Mesodermal cell (in vitro differentiated cells): ENCODE measurements around the gene KLF13.

ENCODE experiments used
- H3K27ac ChIP-seq: 2 replicates; pipeline ENCODE4 v1.7.0; 2013; ENCODE audit warnings: mild to moderate bottlenecking, low read depth, low read length, moderate library complexity; ENCODE audit not compliant: severe bottlenecking
- H3K36me3 ChIP-seq: 2 replicates; pipeline ENCODE4 v1.7.1; 2013; ENCODE audit warnings: mild to moderate bottlenecking, low read length, moderate library complexity; ENCODE audit not compliant: control insufficient read depth, insufficient read depth
- H3K4me1 ChIP-seq: one replicate; pipeline ENCODE4 v1.7.1; 2013; ENCODE audit warnings: mild to moderate bottlenecking, low read length; ENCODE audit not compliant: insufficient read depth, control insufficient read depth, poor library complexity, severe bottlenecking
- H3K4me3 ChIP-seq: 2 replicates; pipeline ENCODE4 v1.7.0; 2013; ENCODE audit warnings: low read length, control low read depth, mild to moderate bottlenecking; ENCODE audit not compliant: insufficient read depth, poor library complexity, severe bottlenecking; ENCODE audit errors: extremely low read depth
- H3K9me3 ChIP-seq: 2 replicates; pipeline ENCODE4 v1.7.1; 2013; ENCODE audit warnings: mild to moderate bottlenecking, low read length, moderate library complexity; ENCODE audit not compliant: control insufficient read depth
- WGBS, 2 experiments: methylation state at CpG; one replicate each; pipeline ENCODE4 v1.1.5; 2013; ENCODE audit warnings: missing lambda C conversion rate in 2 of 2; ENCODE audit not compliant: insufficient coverage in 2 of 2; 5-methylcytosine and 5-hydroxymethylcytosine counted together

KLF13 gene

GRCh38 chr15:31328428-31328968 lies 1.9 kb downstream of the KLF13 start:
- Histone ChIP-seq H3K4me1 (peaks cover 20% of the 10 kb centered on the region), H3K27ac (no peak overlapping the region), H3K36me3 (peaks cover 13% of the 10 kb centered on the region), H3K9me3 (no peaks in the 10 kb centered on the region), H3K4me3 (peak overlapping the region; percentile 70)
- WGBS, 2 experiments: 0% methylated on average over 22 of the region's 35 CpGs

- H3K4me1 ChIP-seq: peaks cover 20% of the 10 kb centered on the region
- H3K4me3 ChIP-seq: peak overlapping the region; percentile 70
- H3K9me3 ChIP-seq: no peaks in the 10 kb centered on the region
- no peak overlapping the region for H3K27ac ChIP-seq
- 5% methylated on average over 22 to 25 of the region's 29 CpGs for WGBS, 2 experiments
- peaks cover 13% of the 10 kb centered on the region for H3K36me3 ChIP-seq
Observed at GRCh38 chr15:31328969-31329639, 2.5 kb downstream of the KLF13 start.

GRCh38 chr15:31329640-31330010 lies 3.0 kb downstream of the KLF13 start:
- peak overlapping the region; percentile 70 for H3K4me3 ChIP-seq

GRCh38 chr15:31330111-31330785 lies 3.6 kb downstream of the KLF13 start:
- Histone ChIP-seq H3K4me3 (no peak overlapping the region), H3K36me3 (peaks cover 13% of the 10 kb centered on the region), H3K4me1 (peaks cover 17% of the 10 kb centered on the region), H3K27ac (no peak overlapping the region), H3K9me3 (no peaks in the 10 kb centered on the region)
- WGBS, 2 experiments: 94 to 95% methylated on average over 9 of the region's 10 CpGs

More at GRCh38 chr15:31329640-31330010, 3.0 kb downstream of the KLF13 start:
- Histone ChIP-seq H3K4me1 (peaks cover 20% of the 10 kb centered on the region), H3K27ac (no peak overlapping the region), H3K9me3 (no peaks in the 10 kb centered on the region), H3K36me3 (peaks cover 13% of the 10 kb centered on the region)
- WGBS, 2 experiments: 55 to 62% methylated on average over 13 to 14 of the region's 15 CpGs

- peaks cover 13% of the 10 kb centered on the region for H3K36me3 ChIP-seq
- H3K9me3 ChIP-seq: no peaks in the 10 kb centered on the region
- 90 to 93% methylated on average over 3 to 4 of the region's 4 CpGs for WGBS, 2 experiments
- no peak overlapping the region for H3K4me3 ChIP-seq
- peaks cover 17% of the 10 kb centered on the region for H3K4me1 ChIP-seq
- H3K27ac ChIP-seq: no peak overlapping the region
Observed at GRCh38 chr15:31330836-31331235, 4.2 kb downstream of the KLF13 start.

GRCh38 chr15:31331389-31331788 lies 4.8 kb downstream of the KLF13 start:
- Histone ChIP-seq H3K36me3 (peaks cover 13% of the 10 kb centered on the region), H3K4me3 (no peak overlapping the region), H3K4me1 (peaks cover 17% of the 10 kb centered on the region), H3K27ac (no peak overlapping the region), H3K9me3 (no peaks in the 10 kb centered on the region)
- 92 to 98% methylated on average over 4 to 5 of the region's 5 CpGs for WGBS, 2 experiments

- peaks cover 13% of the 10 kb centered on the region for H3K36me3 ChIP-seq
- H3K4me3 ChIP-seq: no peak overlapping the region
- WGBS, 2 experiments: 80 to 89% methylated on average over 4 to 5 of the region's 9 CpGs
- no peak overlapping the region for H3K27ac ChIP-seq
- no peaks in the 10 kb centered on the region for H3K9me3 ChIP-seq
- H3K4me1 ChIP-seq: peaks cover 17% of the 10 kb centered on the region
Observed at GRCh38 chr15:31332020-31332680, 5.5 kb downstream of the KLF13 start.

- peaks cover 13% of the 10 kb centered on the region for H3K36me3 ChIP-seq
- 89 to 100% methylated on average over 1 of the region's 1 CpG for WGBS, 2 experiments
- no peaks in the 10 kb centered on the region for H3K9me3 ChIP-seq
- no peak overlapping the region for H3K4me3 ChIP-seq
- peaks cover 19% of the 10 kb centered on the region for H3K4me1 ChIP-seq
- no peak overlapping the region for H3K27ac ChIP-seq
Observed at GRCh38 chr15:31332681-31333071, 6.0 kb downstream of the KLF13 start.

GRCh38 chr15:31333119-31333518 lies 6.5 kb downstream of the KLF13 start:
- H3K4me3 ChIP-seq: no peak overlapping the region
- H3K36me3 ChIP-seq: peaks cover 13% of the 10 kb centered on the region
- WGBS, 2 experiments: 93% methylated on average over 2 of the region's 4 CpGs; no CpG with 5 or more reads in 1 of the 2 experiments
- no peaks in the 10 kb centered on the region for H3K9me3 ChIP-seq
- no peak overlapping the region for H3K27ac ChIP-seq
- peaks cover 19% of the 10 kb centered on the region for H3K4me1 ChIP-seq

- WGBS, 2 experiments: 96 to 100% methylated on average over 2 of the region's 3 CpGs
- peaks cover 13% of the 10 kb centered on the region for H3K36me3 ChIP-seq
Observed at GRCh38 chr15:31333820-31334219, 7.2 kb downstream of the KLF13 start.

More at GRCh38 chr15:31333820-31334219, 7.2 kb downstream of the KLF13 start:
- no peaks in the 10 kb centered on the region for H3K9me3 ChIP-seq
- H3K27ac ChIP-seq: no peak overlapping the region
- H3K4me1 ChIP-seq: peaks cover 26% of the 10 kb centered on the region
- H3K4me3 ChIP-seq: no peak overlapping the region
